H1 (cell line): ENCODE results near the gene DNAJC5G. TPM values are rescaled to one million over a fixed set of nuclear protein-coding genes. Genes with fewer than 3 reads are reported as not detected.
A peak's percentile ranks its signal among the peaks of the same experiment; 100 is the strongest.

Experiments
- CTCF ChIA-PET: fragments of 300-600 bp; sonication (Branson Sonifier 250); formaldehyde crosslinking; loops from one replicate; lab custom pipeline; 2021; ENCODE audit not compliant: partially characterized antibody; lab: Charles Lee
- POLR2A ChIA-PET: fragments of 300-600 bp; sonication (Branson Sonifier 250); formaldehyde crosslinking; loops from one replicate; lab custom pipeline; 2021; ENCODE audit warnings: inconsistent platforms; ENCODE audit not compliant: partially characterized antibody; lab: Charles Lee
- DNase-seq, 2 experiments: peaks; one replicate each; pipeline versions ENCODE4 v3.0.0 to v3.0.0-alpha.2; 2010 to 2022; ENCODE audit warnings: low spot score in 2 of 2, low read depth in 1 of 2, mixed read lengths in 1 of 2
- FAIRE-seq: peaks from 2 replicates; lab custom pipeline; 2011; peaks lifted over from hg19 to GRCh38; lab: Jason Lieb, UNC
- H2AFZ ChIP-seq: 2 replicates; pipeline ENCODE4 v1.8.1; 2012; ENCODE audit warnings: low read length, inconsistent platforms
- H2AK5ac ChIP-seq: 2 replicates; pipeline ENCODE4 v1.6.1; 2013; ENCODE audit warnings: low read depth, low read length
- H2BK120ac ChIP-seq: replicated peaks from 2 replicates; pipeline ENCODE3; 2013; ENCODE audit warnings: low read depth, low read length, inconsistent platforms
- H2BK12ac ChIP-seq: 2 replicates; pipeline ENCODE4 v1.6.1; 2013; ENCODE audit warnings: low read depth, low read length
- H2BK15ac ChIP-seq: 2 replicates; pipeline ENCODE4 v1.6.1; 2013; ENCODE audit warnings: low read length
- H2BK20ac ChIP-seq: 2 replicates; pipeline ENCODE4 v1.6.1; 2013; ENCODE audit warnings: low read length
- H2BK5ac ChIP-seq: 2 replicates; pipeline ENCODE4 v1.6.1; 2013; ENCODE audit warnings: low read depth, low read length
- H3K14ac ChIP-seq: 2 replicates; pipeline ENCODE4 v1.6.1; 2013; ENCODE audit warnings: inconsistent platforms; ENCODE audit not compliant: insufficient read length
- H3K18ac ChIP-seq: 2 replicates; pipeline ENCODE4 v1.6.1; 2013; ENCODE audit warnings: low read length; ENCODE audit errors: extremely low read depth
- H3K23ac ChIP-seq: 2 replicates; pipeline ENCODE4 v1.6.1; 2013; ENCODE audit warnings: inconsistent platforms; ENCODE audit not compliant: insufficient read length
- H3K23me2 ChIP-seq: 2 replicates; pipeline ENCODE4 v1.6.1; 2013; ENCODE audit warnings: low read depth, low read length
- H3K27ac ChIP-seq: 2 replicates; pipeline ENCODE4 v1.6.1; 2011; ENCODE audit warnings: low read depth, low read length, inconsistent platforms
- H3K27me3 ChIP-seq, 4 experiments: replicated peaks in 1 of 4; 1 replicate in 1 of 4; 2 replicates in 3 of 4; pipeline versions ENCODE4 v1.6.1 to v1.8.1; 2011 to 2013; ENCODE audit warnings: low read length in 3 of 4, mild to moderate bottlenecking in 3 of 4, inconsistent platforms in 2 of 4, mixed read lengths in 2 of 4, moderate library complexity in 1 of 4; ENCODE audit not compliant: control insufficient read depth in 3 of 4, insufficient read depth in 3 of 4; ENCODE audit errors: extremely low read depth in 1 of 4
- H3K36me3 ChIP-seq, 4 experiments: 2 replicates each; pipeline versions ENCODE4 v1.6.1 to v1.8.1; 2011 to 2013; ENCODE audit warnings: mild to moderate bottlenecking in 4 of 4, low read length in 3 of 4, moderate library complexity in 2 of 4, control low read depth in 1 of 4, inconsistent platforms in 1 of 4; ENCODE audit not compliant: insufficient read depth in 4 of 4, control insufficient read depth in 2 of 4
- H3K4ac ChIP-seq: replicated peaks from 2 replicates; pipeline ENCODE3; 2013; ENCODE audit warnings: low read length, low read depth, mixed read lengths, inconsistent platforms; ENCODE audit not compliant: insufficient read length
- H3K4me1 ChIP-seq, 4 experiments: replicated peaks in 1 of 4; 1 replicate in 1 of 4; 2 replicates in 3 of 4; pipeline versions ENCODE4 v1.6.1 to v1.8.1; 2011 to 2013; ENCODE audit warnings: low read length in 3 of 4, inconsistent platforms in 2 of 4, mixed read lengths in 1 of 4; ENCODE audit not compliant: insufficient read depth in 4 of 4, control insufficient read depth in 3 of 4
- H3K4me2 ChIP-seq, 2 experiments: 2 replicates each; pipeline versions ENCODE4 v1.6.1 to v1.8.1; 2011 to 2013; ENCODE audit warnings: low read depth in 2 of 2, low read length in 2 of 2, control low read depth in 1 of 2, inconsistent platforms in 1 of 2, mild to moderate bottlenecking in 1 of 2; ENCODE audit not compliant: insufficient read depth in 1 of 2
- H3K4me3 ChIP-seq, 4 experiments: fragments of 200-600, 300-600 bp in 1 of 4; sonication (generic), shearing (Covaris generic), sonication (Bioruptor Twin) in 1 of 4; 2 replicates each; pipeline versions ENCODE4 v1.5.1 to v1.8.1; 2011 to 2016; ENCODE audit warnings: low read length in 4 of 4, low read depth in 3 of 4, control low read depth in 2 of 4, inconsistent platforms in 2 of 4, mild to moderate bottlenecking in 2 of 4, mixed read lengths in 1 of 4, moderate library complexity in 1 of 4; ENCODE audit not compliant: insufficient read depth in 2 of 4; ENCODE audit errors: extremely low read depth in 1 of 4
- H3K56ac ChIP-seq: replicated peaks from 2 replicates; pipeline ENCODE3; 2013; ENCODE audit warnings: low read depth, mild to moderate bottlenecking, mixed read lengths, low read length, inconsistent platforms; ENCODE audit not compliant: insufficient read length
- H3K79me1 ChIP-seq: 2 replicates; pipeline ENCODE4 v1.6.1; 2013; ENCODE audit warnings: low read depth, low read length, control low read depth
- H3K79me2 ChIP-seq, 2 experiments: 2 replicates each; pipeline versions ENCODE4 v1.6.1 to v1.8.1; 2012 to 2013; ENCODE audit warnings: low read length in 2 of 2, mild to moderate bottlenecking in 2 of 2, inconsistent platforms in 1 of 2; ENCODE audit not compliant: insufficient read depth in 2 of 2, control insufficient read depth in 1 of 2
- H3K9ac ChIP-seq, 4 experiments: replicated peaks in 1 of 4; 1 replicate in 1 of 4; 2 replicates in 3 of 4; pipeline versions ENCODE4 v1.6.1 to v1.8.1; 2011 to 2013; ENCODE audit warnings: low read depth in 3 of 4, low read length in 3 of 4, control low read depth in 2 of 4, mild to moderate bottlenecking in 2 of 4, moderate library complexity in 2 of 4, inconsistent platforms in 1 of 4; ENCODE audit errors: extremely low read depth in 1 of 4
- H3K9me3 ChIP-seq, 2 experiments: 2 replicates each; pipeline versions ENCODE4 v1.6.1 to v1.8.1; 2012 to 2013; ENCODE audit warnings: mild to moderate bottlenecking in 2 of 2, moderate library complexity in 2 of 2, control low read depth in 1 of 2, inconsistent platforms in 1 of 2, low read depth in 1 of 2, low read length in 1 of 2, mixed read lengths in 1 of 2; ENCODE audit not compliant: insufficient read depth in 2 of 2
- H4K20me1 ChIP-seq, 2 experiments: replicated peaks in 1 of 2; 2 replicates each; pipeline versions ENCODE3 to v1.8.1; 2011 to 2013; ENCODE audit warnings: inconsistent platforms in 2 of 2, low read length in 2 of 2, mild to moderate bottlenecking in 1 of 2; ENCODE audit not compliant: insufficient read depth in 2 of 2, control insufficient read depth in 1 of 2
- H4K5ac ChIP-seq: 2 replicates; pipeline ENCODE4 v1.6.1; 2013; ENCODE audit warnings: low read length, low read depth, mixed read lengths, inconsistent platforms; ENCODE audit not compliant: insufficient read length
- H4K8ac ChIP-seq: 2 replicates; pipeline ENCODE4 v1.8.0; 2013; ENCODE audit warnings: mild to moderate bottlenecking, moderate library complexity, low read length, inconsistent platforms; ENCODE audit not compliant: insufficient read depth; ENCODE audit errors: extremely low read depth
- H4K91ac ChIP-seq: replicated peaks from 2 replicates; pipeline ENCODE3; 2013; ENCODE audit warnings: low read length, mixed read lengths, inconsistent platforms; ENCODE audit not compliant: insufficient read length
- CBX5 ChIP-seq: fragments of 300-800, 300-1000 bp; sonication (generic); IDR thresholded peaks from 2 replicates; pipeline ENCODE4 v1.7.1; 2016; ENCODE audit warnings: antibody characterized with exemption, low read length, low read depth
- CBX8 ChIP-seq: fragments of 300-800, 300-1000 bp; sonication (generic); IDR thresholded peaks from 2 replicates; pipeline ENCODE4 v1.7.1; 2016; ENCODE audit warnings: low read depth, low read length, borderline replicate concordance
- CEBPB ChIP-seq: IDR thresholded peaks from 2 replicates; pipeline ENCODE4 v1.6.1; 2012; ENCODE audit warnings: low read depth, low read length
- EGR1 ChIP-seq: IDR thresholded peaks from 2 replicates; pipeline ENCODE4 v1.6.1; 2011; ENCODE audit warnings: low read depth, low read length, borderline replicate concordance
- EP300 ChIP-seq, 2 experiments: IDR thresholded peaks; 1 replicate in 1 of 2; 2 replicates in 1 of 2; pipeline ENCODE4 v1.6.1; 2011 to 2012; ENCODE audit warnings: low read depth in 2 of 2, low read length in 2 of 2, mild to moderate bottlenecking in 2 of 2, borderline replicate concordance in 1 of 2, inconsistent platforms in 1 of 2, moderate library complexity in 1 of 2
- HDAC2 ChIP-seq, 2 experiments: fragments of 300-600 bp in 1 of 2; sonication (generic) in 1 of 2; IDR thresholded peaks; 2 replicates each; pipeline ENCODE4 v1.6.1; 2011 to 2012; ENCODE audit warnings: low read depth in 2 of 2, low read length in 2 of 2, mild to moderate bottlenecking in 2 of 2, moderate library complexity in 2 of 2, borderline replicate concordance in 1 of 2, inconsistent platforms in 1 of 2
- JUND ChIP-seq: IDR thresholded peaks from 2 replicates; pipeline ENCODE4 v1.6.1; 2011; ENCODE audit warnings: mild to moderate bottlenecking, improper control_type of control experiment, low read length
- KDM4A ChIP-seq: IDR thresholded peaks from one replicate; pipeline ENCODE4 v1.7.1; 2012; ENCODE audit warnings: low read depth, mild to moderate bottlenecking, moderate library complexity, low read length, inconsistent platforms; ENCODE audit not compliant: severe bottlenecking
- KDM5A ChIP-seq: fragments of 200-600 bp; IDR thresholded peaks from 2 replicates; pipeline ENCODE4 v1.7.1; 2012; ENCODE audit warnings: mild to moderate bottlenecking, low read length, inconsistent platforms, mixed read lengths
- POLR2A ChIP-seq, 2 experiments: IDR thresholded peaks; 1 replicate in 1 of 2; 2 replicates in 1 of 2; pipeline ENCODE4 v1.6.1; 2011; ENCODE audit warnings: low read depth in 2 of 2, low read length in 2 of 2, mild to moderate bottlenecking in 2 of 2; ENCODE audit errors: control extremely low read depth in 1 of 2
- POLR2AphosphoS5 ChIP-seq: IDR thresholded peaks from 2 replicates; pipeline ENCODE4 v1.6.1; 2011; ENCODE audit warnings: low read depth, low read length
- POU5F1 ChIP-seq: IDR thresholded peaks from 2 replicates; pipeline ENCODE4 v1.6.1; 2011; ENCODE audit warnings: low read depth, mild to moderate bottlenecking, low read length, moderate library complexity
- SIRT6 ChIP-seq: IDR thresholded peaks from one replicate; pipeline ENCODE4 v1.7.1; 2012; ENCODE audit warnings: low read length, inconsistent platforms
- TAF7 ChIP-seq: optimal IDR thresholded peaks from 2 replicates; pipeline ENCODE3; 2011; ENCODE audit warnings: low read depth, mild to moderate bottlenecking, inconsistent platforms, low read length, moderate library complexity, borderline replicate concordance
- WGBS, 2 experiments: shearing (Covaris generic) in 1 of 2; methylation state at CpG; one replicate each; pipeline versions ENCODE4 v1.1.6 to v1.1.7; 2013 to 2015; ENCODE audit warnings: low lambda C conversion rate in 2 of 2, mixed read lengths in 2 of 2, inconsistent platforms in 1 of 2, low coverage in 1 of 2, missing lambda C conversion rate in 1 of 2; ENCODE audit not compliant: insufficient replicate concordance in 2 of 2, insufficient coverage in 1 of 2, insufficient read length in 1 of 2; ENCODE audit errors: extremely low coverage in 1 of 2, missing lambda C conversion rate in 1 of 2; 5-methylcytosine and 5-hydroxymethylcytosine counted together
- polyA plus RNA-seq, 7 experiments: library from polyadenylated mRNA; depleted of rRNA in 3 of 7; stranded (reverse) in 5 of 7; unstranded in 2 of 7; fragments of >200 nt in 5 of 7; fragments of 200-250 nt in 2 of 7; gene quantifications; 1 replicate in 5 of 7; 2 replicates in 1 of 7; 4 replicates in 1 of 7; pipeline versions ENCODE4 v1.2.1 to v1.2.3, GENCODE V29; 2011 to 2013; ENCODE audit warnings: missing spikeins in 2 of 7, mixed read lengths in 2 of 7
- total RNA-seq: library from RNA; stranded (reverse); fragmentation: NEBNext Ultra II Directional; extraction: Animal tissue kit (Norgen Biotek cat#: 25700); gene quantifications from 2 replicates; pipeline ENCODE4 v1.2.1, GENCODE V29; 2021

The DNAJC5G gene
- total and polyA plus RNA-seq, 2 of the 8 experiments (the other 6 are each of a cell fraction or from before 2014, with no cell fraction given) = 0.83 to 1.4 TPM

- no peak overlapping the region for H2BK12ac ChIP-seq
- no peak overlapping the region for H3K56ac ChIP-seq
- H2AFZ ChIP-seq = no peak overlapping the region
- H3K4ac ChIP-seq = no peak overlapping the region
- H3K23me2 ChIP-seq = no peaks in the 10 kb centered on the region
- H2BK15ac ChIP-seq = no peak overlapping the region
- H2AK5ac ChIP-seq = no peak overlapping the region
- FAIRE-seq (no peak), DNase-seq (no peak)
- H3K9me3 ChIP-seq = no peaks in the 10 kb centered on the region
- H3K14ac ChIP-seq = no peak overlapping the region
- 0 out of 4 replicates have a peak, but pooled peaks cover 0 to 3% of the 10 kb centered on the region in 2 experiments for H3K79me2 ChIP-seq
- ChIA-PET POLR2A (interaction anchor here (0.7 to 29.6 kb wide), 7 partner anchors 9 to 124 kb away, joined by 3 to 835 read pairs (median 5); partner anchors contain the start of genes CAD and MPV17), CTCF (interaction anchor here (1.0 to 1.7 kb wide), 7 partner anchors 9 to 67 kb away, joined by 3 to 10 read pairs (median 4); no protein-coding TSS in a partner anchor)
- H3K79me1 ChIP-seq = peaks cover 3% of the 10 kb centered on the region; the same call in 1 of the 2 replicates
- H3K9ac ChIP-seq = 0 out of 7 replicates have a peak overlapping the region, but pooled peaks of 1 of the 4 experiments have one; percentile 10
- WGBS, 2 experiments = 92% methylated on average over 9 of the region's 9 CpGs; no CpG with 5 or more reads in 1 of the 2 experiments
- no peak overlapping the region for H3K18ac ChIP-seq
- no peak overlapping the region for H3K4me2 ChIP-seq
- no peak overlapping the region for H4K5ac ChIP-seq
- H4K91ac ChIP-seq = no peak overlapping the region
- H3K4me1 ChIP-seq = no peaks in the 10 kb centered on the region
- no peak overlapping the region; the same call in 1 of the 2 replicates for H4K8ac ChIP-seq
- H3K4me3 ChIP-seq = no peak overlapping the region
- H3K27me3 ChIP-seq = no peaks in the 10 kb centered on the region
- H2BK120ac ChIP-seq = no peak overlapping the region
- peaks cover 48 to 90% (median 77%) of the 10 kb centered on the region in 4 experiments for H3K36me3 ChIP-seq
- no peak overlapping the region for H3K23ac ChIP-seq
- H4K20me1 ChIP-seq = peaks cover 2 to 10% of the 10 kb centered on the region in 2 experiments
- H3K27ac ChIP-seq = no peak overlapping the region
- H2BK5ac ChIP-seq = no peak overlapping the region
- no peak overlapping the region for H2BK20ac ChIP-seq
- no peak for TF ChIP-seq TAF7
- no peak for TF ChIP-seq POLR2A (IDR thresholded peaks at IDR 0.05; ENCODE audit: control extremely low read depth in 1 of 2, low read depth in 2 of 2, low read length in 2 of 2)
- no peak for TF ChIP-seq KDM5A
- no peak for TF ChIP-seq HDAC2 (IDR thresholded peaks at IDR 0.05; ENCODE audit: borderline replicate concordance in 1 of 2, low read depth in 2 of 2, low read length in 2 of 2)
- TF ChIP-seq CBX5 = no peak
- TF ChIP-seq POLR2AphosphoS5 = no peak
- TF ChIP-seq EP300 (IDR thresholded peaks at IDR 0.05; ENCODE audit: borderline replicate concordance in 1 of 2, low read depth in 2 of 2, low read length in 2 of 2) = no peak
- TF ChIP-seq JUND = no peak
- no peak for TF ChIP-seq POU5F1
- TF ChIP-seq EGR1 = no peak
- TF ChIP-seq CBX8 = no peak
- no peak for TF ChIP-seq SIRT6
- no peak for TF ChIP-seq KDM4A
- no peak for TF ChIP-seq CEBPB
Measured at GRCh38 chr2:27225526-27225925, 49.7 kb upstream of the DNAJC5G start.
